ENCODE measurements around the gene DCAF5.

DNA sequence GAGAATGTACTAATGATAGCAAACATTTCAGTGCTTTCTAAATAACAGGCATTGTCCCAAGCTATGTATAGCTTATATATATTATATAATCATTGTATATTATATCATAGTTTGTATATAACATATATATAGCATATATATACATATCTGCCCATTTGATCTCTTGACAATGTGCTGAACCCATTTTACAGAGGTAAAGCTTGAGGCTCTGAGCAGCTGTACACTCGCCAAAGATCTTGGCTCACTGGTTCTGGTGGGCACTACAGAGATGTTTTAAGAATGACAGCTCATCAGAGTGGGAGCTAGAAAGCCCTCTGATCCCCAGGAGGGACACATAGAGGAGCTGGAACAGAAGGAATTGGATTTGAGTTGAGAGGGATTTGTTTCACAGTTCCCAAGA is 105.7 kb downstream of the DCAF5 start:
- TF ChIP-seq POLR2A (IDR thresholded peaks at IDR 0.05): no peak
- TF ChIP-seq, protein P1, sequence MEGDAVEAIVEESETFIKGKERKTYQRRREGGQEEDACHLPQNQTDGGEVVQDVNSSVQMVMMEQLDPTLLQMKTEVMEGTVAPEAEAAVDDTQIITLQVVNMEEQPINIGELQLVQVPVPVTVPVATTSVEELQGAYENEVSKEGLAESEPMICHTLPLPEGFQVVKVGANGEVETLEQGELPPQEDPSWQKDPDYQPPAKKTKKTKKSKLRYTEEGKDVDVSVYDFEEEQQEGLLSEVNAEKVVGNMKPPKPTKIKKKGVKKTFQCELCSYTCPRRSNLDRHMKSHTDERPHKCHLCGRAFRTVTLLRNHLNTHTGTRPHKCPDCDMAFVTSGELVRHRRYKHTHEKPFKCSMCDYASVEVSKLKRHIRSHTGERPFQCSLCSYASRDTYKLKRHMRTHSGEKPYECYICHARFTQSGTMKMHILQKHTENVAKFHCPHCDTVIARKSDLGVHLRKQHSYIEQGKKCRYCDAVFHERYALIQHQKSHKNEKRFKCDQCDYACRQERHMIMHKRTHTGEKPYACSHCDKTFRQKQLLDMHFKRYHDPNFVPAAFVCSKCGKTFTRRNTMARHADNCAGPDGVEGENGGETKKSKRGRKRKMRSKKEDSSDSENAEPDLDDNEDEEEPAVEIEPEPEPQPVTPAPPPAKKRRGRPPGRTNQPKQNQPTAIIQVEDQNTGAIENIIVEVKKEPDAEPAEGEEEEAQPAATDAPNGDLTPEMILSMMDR (IDR thresholded peaks at IDR 0.05): no peak
- TF ChIP-seq EP300 (IDR thresholded peaks at IDR 0.05): no peak

Data from tibial nerve (tissue), 4 donors.